ENCODE measurements around the gene SLC1A5. TPM values are rescaled to one million over a fixed set of nuclear protein-coding genes. Genes with fewer than 3 reads are reported as not detected.

The SLC1A5 gene
- total RNA-seq, 2 donors from 2014 or later, result 77.6 to 78.1 TPM

GRCh38 chr19:46732172-46732938, 56.0 kb downstream of the SLC1A5 start:
- H3K4me3 ChIP-seq (ENCODE audit: low read length), result no peak overlapping the region
- H3K27ac ChIP-seq (ENCODE audit: low read depth, low read length), result no peak overlapping the region
- H3K4me3 Mint-ChIP-seq, result no peak overlapping the region
- no peaks in the 10 kb centered on the region for H3K27me3 ChIP-seq (ENCODE audit: control insufficient read depth, insufficient read depth, low read length, poor library complexity, severe bottlenecking)
- TF ChIP-seq, protein P1, sequence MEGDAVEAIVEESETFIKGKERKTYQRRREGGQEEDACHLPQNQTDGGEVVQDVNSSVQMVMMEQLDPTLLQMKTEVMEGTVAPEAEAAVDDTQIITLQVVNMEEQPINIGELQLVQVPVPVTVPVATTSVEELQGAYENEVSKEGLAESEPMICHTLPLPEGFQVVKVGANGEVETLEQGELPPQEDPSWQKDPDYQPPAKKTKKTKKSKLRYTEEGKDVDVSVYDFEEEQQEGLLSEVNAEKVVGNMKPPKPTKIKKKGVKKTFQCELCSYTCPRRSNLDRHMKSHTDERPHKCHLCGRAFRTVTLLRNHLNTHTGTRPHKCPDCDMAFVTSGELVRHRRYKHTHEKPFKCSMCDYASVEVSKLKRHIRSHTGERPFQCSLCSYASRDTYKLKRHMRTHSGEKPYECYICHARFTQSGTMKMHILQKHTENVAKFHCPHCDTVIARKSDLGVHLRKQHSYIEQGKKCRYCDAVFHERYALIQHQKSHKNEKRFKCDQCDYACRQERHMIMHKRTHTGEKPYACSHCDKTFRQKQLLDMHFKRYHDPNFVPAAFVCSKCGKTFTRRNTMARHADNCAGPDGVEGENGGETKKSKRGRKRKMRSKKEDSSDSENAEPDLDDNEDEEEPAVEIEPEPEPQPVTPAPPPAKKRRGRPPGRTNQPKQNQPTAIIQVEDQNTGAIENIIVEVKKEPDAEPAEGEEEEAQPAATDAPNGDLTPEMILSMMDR (conservative IDR thresholded peaks at IDR 0.05), result no peak
- H3K9ac ChIP-seq (ENCODE audit: extremely low read depth, low read length, poor library complexity, severe bottlenecking), result no peak overlapping the region
- no peaks in the 10 kb centered on the region for H3K4me1 Mint-ChIP-seq
- no peaks in the 10 kb centered on the region for H3K9me3 Mint-ChIP-seq
- peak overlapping the region; percentile 82 for H3K27ac Mint-ChIP-seq
- DNase-seq, result no peak
- H3K9me3 ChIP-seq (ENCODE audit: control insufficient read depth, low read length), result no peaks in the 10 kb centered on the region
- H3K4me1 ChIP-seq (ENCODE audit: control insufficient read depth, insufficient read depth, low read length), result no peaks in the 10 kb centered on the region
- H3K27me3 Mint-ChIP-seq (ENCODE audit: insufficient read depth), result no peaks in the 10 kb centered on the region
- 92 to 97% methylated on average over 23 to 28 of the region's 28 CpGs for WGBS, 2 experiments (ENCODE audit: insufficient coverage in 1 of 2, insufficient read length in 1 of 2)
- peaks cover 69% of the 10 kb centered on the region for H3K36me3 ChIP-seq (ENCODE audit: control insufficient read depth, insufficient read depth, low read length)
- H3K36me3 Mint-ChIP-seq (ENCODE audit: low read depth), result peaks cover 69% of the 10 kb centered on the region

DNA sequence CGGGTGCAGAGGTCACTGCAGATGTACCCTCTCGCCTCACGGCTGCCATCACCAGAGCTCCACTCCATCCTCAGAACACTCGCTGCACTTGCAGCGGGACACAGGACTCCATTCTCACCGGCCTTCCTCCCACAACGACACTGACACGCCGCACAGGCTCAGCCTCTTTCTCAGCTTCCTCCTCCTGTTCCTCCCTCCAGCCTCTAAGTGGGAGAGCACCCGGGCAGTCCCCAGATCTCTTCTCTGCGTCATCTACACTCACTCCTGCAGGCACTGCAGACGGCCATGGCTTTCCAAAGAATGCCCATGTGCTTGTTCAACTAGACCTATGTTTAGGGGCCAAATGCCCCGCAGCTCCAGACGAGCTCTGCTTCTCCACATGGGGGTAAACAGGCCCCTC, 56.8 kb downstream of the SLC1A5 start:
- TF ChIP-seq, protein P1 (conservative IDR thresholded peaks at IDR 0.05), result no peak
- Histone ChIP-seq H3K27me3 (ENCODE audit: control insufficient read depth, insufficient read depth, low read length, poor library complexity, severe bottlenecking) (no peaks in the 10 kb centered on the region), H3K27ac (ENCODE audit: low read depth, low read length) (no peak overlapping the region), H3K4me3 (ENCODE audit: low read length) (no peak overlapping the region), H3K4me1 (ENCODE audit: control insufficient read depth, insufficient read depth, low read length) (no peaks in the 10 kb centered on the region), H3K9ac (ENCODE audit: extremely low read depth, low read length, poor library complexity, severe bottlenecking) (no peak overlapping the region), H3K9me3 (ENCODE audit: control insufficient read depth, low read length) (no peaks in the 10 kb centered on the region), H3K36me3 (ENCODE audit: control insufficient read depth, insufficient read depth, low read length) (peaks cover 70% of the 10 kb centered on the region)
- H3K36me3 Mint-ChIP-seq (ENCODE audit: low read depth), result peaks cover 66% of the 10 kb centered on the region
- H3K4me3 Mint-ChIP-seq, result no peak overlapping the region
- no peaks in the 10 kb centered on the region for H3K27me3 Mint-ChIP-seq (ENCODE audit: insufficient read depth)
- peak overlapping the region; percentile 82 for H3K27ac Mint-ChIP-seq
- no peaks in the 10 kb centered on the region for H3K4me1 Mint-ChIP-seq
- DNase-seq, result no peak
- 90 to 94% methylated on average over 6 to 14 of the region's 14 CpGs for WGBS, 2 experiments (ENCODE audit: insufficient coverage in 1 of 2, insufficient read length in 1 of 2)
- no peaks in the 10 kb centered on the region for H3K9me3 Mint-ChIP-seq

DNA sequence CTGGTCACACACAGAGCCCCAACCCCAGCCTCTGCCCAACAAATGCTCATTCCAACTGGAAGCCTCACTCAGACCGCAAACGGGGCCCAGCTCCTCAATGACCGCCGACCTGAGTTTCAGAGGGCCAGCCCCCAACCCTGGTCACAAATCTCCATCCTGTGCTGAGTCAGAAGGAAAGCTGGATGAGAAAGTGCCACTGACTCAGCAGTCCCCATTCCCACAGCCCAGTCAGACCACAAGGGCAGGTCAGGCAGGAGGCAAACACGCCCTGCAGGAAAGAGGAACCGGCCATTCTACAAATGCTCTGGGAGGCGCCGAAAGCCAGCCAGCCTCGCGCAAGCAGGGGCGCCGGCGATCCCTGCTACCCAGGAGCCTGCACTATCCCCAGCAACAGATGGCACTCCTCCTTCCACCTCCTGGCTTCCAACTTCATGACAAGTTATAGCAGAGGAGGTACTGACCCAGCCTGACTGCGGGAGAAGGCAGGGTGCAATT, 57.3 kb downstream of the SLC1A5 start:
- Histone ChIP-seq H3K9me3 (ENCODE audit: control insufficient read depth, low read length) (no peaks in the 10 kb centered on the region), H3K27ac (ENCODE audit: low read depth, low read length) (no peak overlapping the region), H3K9ac (ENCODE audit: extremely low read depth, low read length, poor library complexity, severe bottlenecking) (no peak overlapping the region), H3K27me3 (ENCODE audit: control insufficient read depth, insufficient read depth, low read length, poor library complexity, severe bottlenecking) (no peaks in the 10 kb centered on the region), H3K4me1 (ENCODE audit: control insufficient read depth, insufficient read depth, low read length) (no peaks in the 10 kb centered on the region), H3K36me3 (ENCODE audit: control insufficient read depth, insufficient read depth, low read length) (peaks cover 68% of the 10 kb centered on the region), H3K4me3 (ENCODE audit: low read length) (no peak overlapping the region)
- no peaks in the 10 kb centered on the region for H3K9me3 Mint-ChIP-seq
- no peak for DNase-seq
- no peaks in the 10 kb centered on the region for H3K27me3 Mint-ChIP-seq (ENCODE audit: insufficient read depth)
- peak overlapping the region; percentile 82 for H3K27ac Mint-ChIP-seq
- peaks cover 69% of the 10 kb centered on the region for H3K36me3 Mint-ChIP-seq (ENCODE audit: low read depth)
- TF ChIP-seq, protein P1 (conservative IDR thresholded peaks at IDR 0.05), result no peak
- 92% methylated on average over 8 to 14 of the region's 14 CpGs for WGBS, 2 experiments (ENCODE audit: insufficient coverage in 1 of 2, insufficient read length in 1 of 2)
- no peak overlapping the region for H3K4me3 Mint-ChIP-seq
- H3K4me1 Mint-ChIP-seq, result no peaks in the 10 kb centered on the region
